CD4-positive, alpha-beta T cell treated with Interleukin-4 for 4 hours (primary cell): Measurements from ENCODE around the gene CREB3L1.

Source experiments
- DNase-seq: peaks from one replicate; pipeline ENCODE4 v3.0.0-alpha.2; 2020

CREB3L1 gene

GRCh38 chr11:46347637-46348311 is 70.3 kb downstream of the CREB3L1 start:
- no peak for DNase-seq

- peak; percentile 73 for DNase-seq
Measured at GRCh38 chr11:46348566-46349401, 71.3 kb downstream of the CREB3L1 start.

GRCh38 chr11:46350695-46351094 is 73.2 kb downstream of the CREB3L1 start:
- DNase-seq: no peak

- no peak for DNase-seq
Measured at GRCh38 chr11:46351148-46351547, 73.7 kb downstream of the CREB3L1 start.

- DNase-seq: no peak
Measured at GRCh38 chr11:46351606-46352005, 74.1 kb downstream of the CREB3L1 start.

- DNase-seq: peak; percentile 88
Measured at GRCh38 chr11:46352063-46352841, 74.8 kb downstream of the CREB3L1 start.

GRCh38 chr11:46353698-46354097 is 76.2 kb downstream of the CREB3L1 start:
- DNase-seq: no peak

GRCh38 chr11:46356924-46357482 is 79.5 kb downstream of the CREB3L1 start:
- no peak for DNase-seq

- DNase-seq: no peak
Measured at GRCh38 chr11:46357483-46357936, 80.0 kb downstream of the CREB3L1 start.

GRCh38 chr11:46359953-46360352 is 82.5 kb downstream of the CREB3L1 start:
- no peak for DNase-seq

- no peak for DNase-seq
Measured at GRCh38 chr11:46360878-46361277, 83.4 kb downstream of the CREB3L1 start.

- peak; percentile 65 for DNase-seq
Measured at GRCh38 chr11:46361283-46362155, 84.1 kb downstream of the CREB3L1 start.

GRCh38 chr11:46362156-46363030 is 84.9 kb downstream of the CREB3L1 start:
- no peak for DNase-seq

- DNase-seq: no peak
Measured at GRCh38 chr11:46363031-46363407, 85.6 kb downstream of the CREB3L1 start.

GRCh38 chr11:46363455-46364005 is 86.1 kb downstream of the CREB3L1 start:
- no peak for DNase-seq

GRCh38 chr11:46364056-46364455 is 86.6 kb downstream of the CREB3L1 start:
- DNase-seq: no peak

- no peak for DNase-seq
Measured at GRCh38 chr11:46364791-46365190, 87.3 kb downstream of the CREB3L1 start.

GRCh38 chr11:46366260-46366659 is 88.8 kb downstream of the CREB3L1 start:
- DNase-seq: no peak

GRCh38 chr11:46366661-46367161 is 89.2 kb downstream of the CREB3L1 start:
- DNase-seq: no peak

GRCh38 chr11:46367244-46367915 is 89.9 kb downstream of the CREB3L1 start:
- peak; percentile 71 for DNase-seq
